ENCODE measurements around the gene ACAP2. TPM values are rescaled to one million over a fixed set of nuclear protein-coding genes. Genes with fewer than 3 reads are reported as not detected.
A peak's percentile ranks its signal among the peaks of the same experiment; 100 is the strongest.

Gene ACAP2
- total and polyA plus RNA-seq, 4 donors, result 11.2 to 146 (median 38.7) TPM

DNA sequence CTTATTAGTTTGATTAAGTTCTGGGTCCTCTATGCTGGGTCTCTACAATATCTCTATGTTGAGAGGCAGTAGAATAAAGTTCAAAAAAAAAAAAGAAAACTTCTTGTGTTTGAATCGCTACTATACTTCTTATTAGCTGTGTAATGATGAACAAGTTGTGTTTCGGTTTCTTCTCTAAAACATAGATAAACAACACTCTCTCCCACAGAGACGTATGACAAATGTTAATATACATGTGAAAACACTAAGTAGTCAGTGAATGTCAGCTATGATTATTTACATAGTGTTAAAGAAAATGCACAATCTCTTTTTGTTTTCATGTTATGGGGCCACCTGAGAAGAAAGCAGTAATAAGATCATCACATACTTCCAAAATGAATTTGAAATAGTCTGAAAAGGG, 45.3 kb downstream of the ACAP2 start:
- 71 to 74% methylated on average over 3 of the region's 3 CpGs for WGBS, 2 donors
- H3K9ac ChIP-seq (ENCODE audit: insufficient read depth in 1 of 2, low read length in 2 of 2), result peak overlapping the region in 1 of 2 donors; percentile 47
- no peaks in the 10 kb centered on the region for H3K9me3 ChIP-seq (ENCODE audit: control insufficient read depth in 4 of 4, insufficient read depth in 3 of 4, low read length in 3 of 4)
- H3K4me1 ChIP-seq (ENCODE audit: control insufficient read depth in 5 of 5, insufficient read depth in 5 of 5, low read length in 5 of 5), result peaks cover 0 to 21% (median 4%) of the 10 kb centered on the region in 5 donors
- H3K36me3 ChIP-seq (ENCODE audit: control insufficient read depth in 4 of 4, insufficient read depth in 4 of 4, low read length in 4 of 4), result peaks cover 0 to 2% (median 0%) of the 10 kb centered on the region in 4 donors
- ATAC-seq (ENCODE audit: insufficient read depth, low FRiP score), result no peak
- DNase-seq, result peak in 2 of 3 donors; percentile 28 to 42
- no peak overlapping the region for H3K27ac ChIP-seq (ENCODE audit: low read depth in 1 of 2, low read length in 1 of 2)
- TF ChIP-seq, protein P1, sequence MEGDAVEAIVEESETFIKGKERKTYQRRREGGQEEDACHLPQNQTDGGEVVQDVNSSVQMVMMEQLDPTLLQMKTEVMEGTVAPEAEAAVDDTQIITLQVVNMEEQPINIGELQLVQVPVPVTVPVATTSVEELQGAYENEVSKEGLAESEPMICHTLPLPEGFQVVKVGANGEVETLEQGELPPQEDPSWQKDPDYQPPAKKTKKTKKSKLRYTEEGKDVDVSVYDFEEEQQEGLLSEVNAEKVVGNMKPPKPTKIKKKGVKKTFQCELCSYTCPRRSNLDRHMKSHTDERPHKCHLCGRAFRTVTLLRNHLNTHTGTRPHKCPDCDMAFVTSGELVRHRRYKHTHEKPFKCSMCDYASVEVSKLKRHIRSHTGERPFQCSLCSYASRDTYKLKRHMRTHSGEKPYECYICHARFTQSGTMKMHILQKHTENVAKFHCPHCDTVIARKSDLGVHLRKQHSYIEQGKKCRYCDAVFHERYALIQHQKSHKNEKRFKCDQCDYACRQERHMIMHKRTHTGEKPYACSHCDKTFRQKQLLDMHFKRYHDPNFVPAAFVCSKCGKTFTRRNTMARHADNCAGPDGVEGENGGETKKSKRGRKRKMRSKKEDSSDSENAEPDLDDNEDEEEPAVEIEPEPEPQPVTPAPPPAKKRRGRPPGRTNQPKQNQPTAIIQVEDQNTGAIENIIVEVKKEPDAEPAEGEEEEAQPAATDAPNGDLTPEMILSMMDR (IDR thresholded peaks at IDR 0.05; ENCODE audit: control extremely low read depth, extremely low read depth), result no peak
- H3K4me3 ChIP-seq, result no peak overlapping the region
- H3K27me3 ChIP-seq (ENCODE audit: control insufficient read depth in 3 of 3, insufficient read depth in 3 of 3, low read length in 2 of 3), result no peaks in the 10 kb centered on the region

DNA sequence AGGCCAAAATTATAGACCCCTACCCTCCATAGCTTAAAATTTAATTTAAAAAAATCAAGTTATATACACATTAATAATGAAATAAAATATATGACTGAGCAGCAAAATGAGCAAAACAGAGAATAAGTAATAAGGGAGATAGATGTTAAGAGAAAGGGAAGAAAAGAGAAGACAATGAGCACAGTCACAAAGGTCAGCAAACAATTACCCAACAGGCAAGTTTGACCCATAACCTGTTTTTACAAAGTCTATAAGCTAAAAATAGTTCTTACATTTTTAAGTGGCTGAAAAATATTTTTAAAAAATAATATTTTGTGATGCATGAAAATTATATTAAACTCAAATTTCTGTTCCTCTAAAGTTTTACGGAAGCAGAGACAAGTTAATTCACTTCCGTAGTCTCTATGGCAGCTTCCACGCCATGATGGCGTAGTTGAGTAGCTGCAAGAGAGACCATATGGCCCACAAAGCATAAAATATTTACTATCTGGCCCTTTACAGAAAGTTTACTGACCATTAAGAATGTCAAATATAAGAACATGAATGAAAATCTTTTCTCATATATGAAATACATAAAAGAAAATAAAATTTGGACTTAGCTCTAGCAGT, 47.5 kb downstream of the ACAP2 start:
- 94 to 98% methylated on average over 4 of the region's 4 CpGs for WGBS, 2 donors
- H3K9me3 ChIP-seq (ENCODE audit: control insufficient read depth in 4 of 4, insufficient read depth in 3 of 4, low read length in 3 of 4), result no peaks in the 10 kb centered on the region
- H3K4me3 ChIP-seq, result no peak overlapping the region
- peaks cover 0 to 16% (median 4%) of the 10 kb centered on the region in 5 donors for H3K4me1 ChIP-seq (ENCODE audit: control insufficient read depth in 5 of 5, insufficient read depth in 5 of 5, low read length in 5 of 5)
- ATAC-seq (ENCODE audit: insufficient read depth, low FRiP score) (no peak), DNase-seq (no peak)
- H3K27me3 ChIP-seq (ENCODE audit: control insufficient read depth in 3 of 3, insufficient read depth in 3 of 3, low read length in 2 of 3), result no peaks in the 10 kb centered on the region
- no peak overlapping the region for H3K27ac ChIP-seq (ENCODE audit: low read depth in 1 of 2, low read length in 1 of 2)
- TF ChIP-seq, protein P1 (IDR thresholded peaks at IDR 0.05; ENCODE audit: control extremely low read depth, extremely low read depth), result no peak
- H3K9ac ChIP-seq (ENCODE audit: insufficient read depth in 1 of 2, low read length in 2 of 2), result no peak overlapping the region
- no peaks in the 10 kb centered on the region for H3K36me3 ChIP-seq (ENCODE audit: control insufficient read depth in 4 of 4, insufficient read depth in 4 of 4, low read length in 4 of 4)

DNA sequence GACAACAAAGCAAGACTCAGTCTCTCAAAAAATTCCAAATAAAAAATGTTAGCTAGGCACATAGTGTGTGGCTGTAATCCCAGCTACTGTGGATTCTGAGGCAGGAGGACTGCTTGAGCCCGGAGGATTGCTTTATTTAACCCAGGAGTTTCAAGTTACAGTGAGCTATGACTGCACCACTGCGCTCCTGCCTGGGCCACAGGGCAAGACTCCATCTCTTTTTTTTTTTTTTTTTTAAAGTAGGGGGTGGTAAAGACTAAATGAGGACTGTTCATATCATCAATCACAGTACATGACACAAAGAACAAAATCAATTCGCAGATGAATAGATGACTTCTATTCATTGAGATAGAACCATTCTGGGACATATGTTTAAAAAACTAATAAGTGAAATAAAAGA, 48.1 kb downstream of the ACAP2 start:
- 86 to 97% methylated on average over 3 of the region's 3 CpGs for WGBS, 2 donors
- Histone ChIP-seq H3K36me3 (ENCODE audit: control insufficient read depth in 4 of 4, insufficient read depth in 4 of 4, low read length in 4 of 4) (peaks cover 0 to under 1% (median 0%) of the 10 kb centered on the region in 4 donors), H3K9me3 (ENCODE audit: control insufficient read depth in 4 of 4, insufficient read depth in 3 of 4, low read length in 3 of 4) (no peaks in the 10 kb centered on the region), H3K27me3 (ENCODE audit: control insufficient read depth in 3 of 3, insufficient read depth in 3 of 3, low read length in 2 of 3) (no peaks in the 10 kb centered on the region), H3K9ac (ENCODE audit: insufficient read depth in 1 of 2, low read length in 2 of 2) (no peak overlapping the region), H3K27ac (ENCODE audit: low read depth in 1 of 2, low read length in 1 of 2) (no peak overlapping the region), H3K4me3 (no peak overlapping the region), H3K4me1 (ENCODE audit: control insufficient read depth in 5 of 5, insufficient read depth in 5 of 5, low read length in 5 of 5) (peaks cover 0 to 16% (median 4%) of the 10 kb centered on the region in 5 donors)
- no peak for DNase-seq
- ATAC-seq (ENCODE audit: insufficient read depth, low FRiP score), result no peak
- TF ChIP-seq, protein P1 (IDR thresholded peaks at IDR 0.05; ENCODE audit: control extremely low read depth, extremely low read depth), result no peak

DNA sequence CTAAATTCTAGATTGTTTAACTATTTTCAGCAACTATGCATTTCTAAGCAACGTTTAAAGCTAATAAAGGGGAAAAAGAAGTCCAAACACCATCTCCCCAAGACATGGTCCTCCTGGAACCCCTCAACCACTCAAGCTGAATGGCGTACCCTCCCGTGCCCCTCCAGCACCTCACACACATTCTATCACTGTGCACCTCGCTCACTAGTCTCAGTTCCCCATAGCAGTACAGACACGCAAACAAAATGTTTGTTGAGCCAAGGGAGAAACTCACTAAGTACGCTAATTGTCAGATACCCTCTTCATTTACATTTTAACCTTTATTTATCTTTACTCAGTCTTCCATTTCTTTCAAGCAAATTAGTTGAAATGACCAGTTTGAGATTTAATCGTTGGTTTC, 48.8 kb downstream of the ACAP2 start:
- Histone ChIP-seq H3K36me3 (ENCODE audit: control insufficient read depth in 4 of 4, insufficient read depth in 4 of 4, low read length in 4 of 4) (peaks cover 0 to 2% (median 0%) of the 10 kb centered on the region in 4 donors), H3K27me3 (ENCODE audit: control insufficient read depth in 3 of 3, insufficient read depth in 3 of 3, low read length in 2 of 3) (no peaks in the 10 kb centered on the region), H3K4me3 (no peak overlapping the region), H3K27ac (ENCODE audit: low read depth in 1 of 2, low read length in 1 of 2) (no peak overlapping the region), H3K4me1 (ENCODE audit: control insufficient read depth in 5 of 5, insufficient read depth in 5 of 5, low read length in 5 of 5) (peaks cover 0 to 16% (median 4%) of the 10 kb centered on the region in 5 donors), H3K9me3 (ENCODE audit: control insufficient read depth in 4 of 4, insufficient read depth in 3 of 4, low read length in 3 of 4) (no peaks in the 10 kb centered on the region), H3K9ac (ENCODE audit: insufficient read depth in 1 of 2, low read length in 2 of 2) (no peak overlapping the region)
- ATAC-seq (ENCODE audit: insufficient read depth, low FRiP score) (no peak), DNase-seq (no peak)
- 91 to 92% methylated on average over 7 of the region's 7 CpGs for WGBS, 2 donors
- TF ChIP-seq, protein P1 (IDR thresholded peaks at IDR 0.05; ENCODE audit: control extremely low read depth, extremely low read depth), result no peak
